Loucy (cell line): Measurements from ENCODE around the gene SOX13.

Source experiments
- H2AFZ ChIP-seq: fragments of 200-600 bp; sonication (generic); 2 replicates; pipeline ENCODE4 v1.6.0; 2016; ENCODE audit warnings: antibody characterized with exemption, mild to moderate bottlenecking, low read length, moderate library complexity
- H3F3A ChIP-seq: fragments of 200-600 bp; 2 replicates; pipeline ENCODE4 v1.6.0; 2016; ENCODE audit warnings: antibody characterized with exemption, low read depth, mild to moderate bottlenecking
- H3K27me3 ChIP-seq: fragments of 200-600 bp; sonication (generic); 2 replicates; pipeline ENCODE4 v1.6.1; 2014; ENCODE audit warnings: low read length, mild to moderate bottlenecking; ENCODE audit not compliant: insufficient read depth, poor library complexity, severe bottlenecking
- H3K36me3 ChIP-seq: fragments of 200-600 bp; sonication (generic); 2 replicates; pipeline ENCODE4 v1.6.1; 2016; ENCODE audit warnings: low read length; ENCODE audit not compliant: insufficient read depth
- H3K4me1 ChIP-seq: fragments of 200-600 bp; sonication (generic); 2 replicates; pipeline ENCODE4 v1.5.1; 2014; ENCODE audit warnings: low read length, mild to moderate bottlenecking; ENCODE audit not compliant: insufficient read depth, poor library complexity, severe bottlenecking
- H3K4me2 ChIP-seq: fragments of 200-600 bp; sonication (generic); 2 replicates; pipeline ENCODE4 v1.6.0; 2014; ENCODE audit warnings: antibody characterized with exemption, low read length, low read depth, mild to moderate bottlenecking; ENCODE audit not compliant: poor library complexity, severe bottlenecking
- H3K4me3 ChIP-seq: fragments of 200-600 bp; sonication (generic); 2 replicates; pipeline ENCODE4 v1.5.1; 2014; ENCODE audit warnings: low read length, mild to moderate bottlenecking, mixed read lengths; ENCODE audit not compliant: poor library complexity, severe bottlenecking
- H3K79me2 ChIP-seq: fragments of 200-600 bp; sonication (generic); 2 replicates; pipeline ENCODE4 v1.6.1; 2014; ENCODE audit warnings: low read length; ENCODE audit not compliant: insufficient read depth
- H3K9ac ChIP-seq: fragments of 200-600 bp; sonication (generic); 2 replicates; pipeline ENCODE4 v1.6.0; 2014; ENCODE audit warnings: mild to moderate bottlenecking, low read depth, low read length, moderate library complexity; ENCODE audit not compliant: poor library complexity, severe bottlenecking
- H3K9me2 ChIP-seq: fragments of 200-600 bp; sonication (generic); replicated peaks from 2 replicates; pipeline ENCODE4 v1.6.1; 2016; ENCODE audit warnings: low read depth, low read length, mixed read lengths
- H3K9me3 ChIP-seq: fragments of 200-600 bp; sonication (generic); 2 replicates; pipeline ENCODE4 v1.6.1; 2014; ENCODE audit warnings: mild to moderate bottlenecking, antibody characterized with exemption, low read length, low read depth; ENCODE audit not compliant: insufficient read depth
- H4K20me1 ChIP-seq: fragments of 200-600 bp; sonication (generic); 2 replicates; pipeline ENCODE4 v1.6.0; 2014; ENCODE audit warnings: antibody characterized with exemption, low read length, mild to moderate bottlenecking; ENCODE audit not compliant: insufficient read depth, poor library complexity, severe bottlenecking
- CTCF ChIP-seq: fragments of 200-600 bp; sonication (generic); conservative IDR thresholded peaks from 2 replicates; pipeline ENCODE4 v1.5.1; 2014; ENCODE audit warnings: mild to moderate bottlenecking, antibody characterized with exemption, low read length
- EZH2phosphoT487 ChIP-seq: fragments of 200-600 bp; IDR thresholded peaks from 2 replicates; pipeline ENCODE4 v1.6.1; 2018; ENCODE audit warnings: antibody characterized with exemption, mild to moderate bottlenecking, moderate library complexity, borderline replicate concordance

Gene SOX13

GRCh38 chr1:204172404-204173029, 99.6 kb downstream of the SOX13 start:
- Histone ChIP-seq H3K79me2 (no peaks in the 10 kb centered on the region), H2AFZ (no peak overlapping the region), H3K4me3 (no peak overlapping the region), H3K36me3 (no peaks in the 10 kb centered on the region), H3F3A (no peaks in the 10 kb centered on the region), H3K27me3 (no peaks in the 10 kb centered on the region), H3K9me3 (peaks cover 13% of the 10 kb centered on the region; the same call in 1 of the 2 replicates), H3K4me1 (peaks cover 7% of the 10 kb centered on the region), H3K9ac (no peak overlapping the region), H3K9me2 (no peaks in the 10 kb centered on the region), H4K20me1 (no peaks in the 10 kb centered on the region), H3K4me2 (no peak overlapping the region)
- TF ChIP-seq EZH2phosphoT487 (no peak), CTCF (no peak)

- H3K4me2 ChIP-seq: no peak overlapping the region
- H3K9me2 ChIP-seq: no peaks in the 10 kb centered on the region
- H3K36me3 ChIP-seq: no peaks in the 10 kb centered on the region
- H3K9me3 ChIP-seq: peaks cover 6% of the 10 kb centered on the region; the same call in 1 of the 2 replicates
- no peaks in the 10 kb centered on the region for H4K20me1 ChIP-seq
- TF ChIP-seq EZH2phosphoT487 (no peak), CTCF (no peak)
- H3F3A ChIP-seq: no peaks in the 10 kb centered on the region
- no peak overlapping the region for H2AFZ ChIP-seq
- H3K4me1 ChIP-seq: peaks cover 7% of the 10 kb centered on the region
- H3K79me2 ChIP-seq: no peaks in the 10 kb centered on the region
- no peaks in the 10 kb centered on the region for H3K27me3 ChIP-seq
- H3K4me3 ChIP-seq: no peak overlapping the region
- no peak overlapping the region for H3K9ac ChIP-seq
These were observed 102.0 kb downstream of the SOX13 start for GRCh38 chr1:204174958-204175357.

- no peak overlapping the region for H3K4me2 ChIP-seq
- no peaks in the 10 kb centered on the region for H3K79me2 ChIP-seq
- peaks cover 7% of the 10 kb centered on the region for H3K4me1 ChIP-seq
- H3K27me3 ChIP-seq: no peaks in the 10 kb centered on the region
- no peaks in the 10 kb centered on the region for H3K9me2 ChIP-seq
- H2AFZ ChIP-seq: no peak overlapping the region
- H3K36me3 ChIP-seq: no peaks in the 10 kb centered on the region
- TF ChIP-seq EZH2phosphoT487 (no peak), CTCF (no peak)
- no peaks in the 10 kb centered on the region for H3F3A ChIP-seq
- no peak overlapping the region for H3K4me3 ChIP-seq
- no peak overlapping the region for H3K9ac ChIP-seq
- no peaks in the 10 kb centered on the region for H3K9me3 ChIP-seq
- no peaks in the 10 kb centered on the region for H4K20me1 ChIP-seq
These were observed 103.1 kb downstream of the SOX13 start for GRCh38 chr1:204176049-204176448.
